ENCODE measurements around the gene CBX4. TPM values are rescaled to one million over a fixed set of nuclear protein-coding genes. Genes with fewer than 3 reads are reported as not detected.

The CBX4 gene
- total and polyA plus RNA-seq, 2 donors (not counting 1 experiment from before 2014, with no cell fraction given), result 5.4 to 13.4 TPM

- Histone ChIP-seq H3K4me1 (ENCODE audit: control insufficient read depth, extremely low read depth, insufficient read depth, low read length) (no peaks in the 10 kb centered on the region), H3K9ac (ENCODE audit: insufficient read depth, low read length) (no peak overlapping the region), H3K9me3 (ENCODE audit: control insufficient read depth, insufficient read depth, low read depth, low read length) (no peaks in the 10 kb centered on the region), H4K20me1 (ENCODE audit: control insufficient read depth, extremely low read depth, insufficient read depth, low read length) (no peaks in the 10 kb centered on the region), H3K27ac (ENCODE audit: insufficient read depth, low read length) (no peak overlapping the region), H2AFZ (ENCODE audit: low read length) (no peak overlapping the region), H3K36me3 (ENCODE audit: control insufficient read depth, insufficient read depth, low read length) (no peaks in the 10 kb centered on the region), H3K4me2 (ENCODE audit: extremely low read depth, insufficient read depth, low read length) (no peak overlapping the region), H3K4me3 (replicated peaks in 1 of 4; ENCODE audit: control extremely low read depth in 1 of 4, insufficient read depth in 1 of 4, low read depth in 3 of 4, low read length in 4 of 4) (no peak overlapping the region), H3K27me3 (ENCODE audit: control insufficient read depth, insufficient read depth, low read length) (peaks cover 28% of the 10 kb centered on the region), H3K79me2 (ENCODE audit: control insufficient read depth, insufficient read depth, low read length) (no peaks in the 10 kb centered on the region)
- DNase-seq (ENCODE audit: low read depth in 2 of 2), result no peak
- no peak for TF ChIP-seq EZH2 (IDR thresholded peaks at IDR 0.05; ENCODE audit: low read length, missing control alignments)
- no peak for TF ChIP-seq CTCF (conservative IDR thresholded peaks at IDR 0.05 in 1 of 2, IDR thresholded peaks at IDR 0.05 in 1 of 2; ENCODE audit: low read depth in 1 of 2, low read length in 2 of 2)
These were observed 24.9 kb upstream of the CBX4 start for GRCh38 chr17:79864147-79864546.

GRCh38 chr17:79862771-79863440 lies 23.7 kb upstream of the CBX4 start:
- Histone ChIP-seq H3K27me3 (ENCODE audit: control insufficient read depth, insufficient read depth, low read length) (peaks cover 27% of the 10 kb centered on the region), H3K36me3 (ENCODE audit: control insufficient read depth, insufficient read depth, low read length) (no peaks in the 10 kb centered on the region), H2AFZ (ENCODE audit: low read length) (no peak overlapping the region), H3K79me2 (ENCODE audit: control insufficient read depth, insufficient read depth, low read length) (no peaks in the 10 kb centered on the region), H3K4me1 (ENCODE audit: control insufficient read depth, extremely low read depth, insufficient read depth, low read length) (no peaks in the 10 kb centered on the region), H3K4me2 (ENCODE audit: extremely low read depth, insufficient read depth, low read length) (no peak overlapping the region), H3K9ac (ENCODE audit: insufficient read depth, low read length) (no peak overlapping the region), H4K20me1 (ENCODE audit: control insufficient read depth, extremely low read depth, insufficient read depth, low read length) (no peaks in the 10 kb centered on the region), H3K4me3 (replicated peaks in 1 of 4; ENCODE audit: control extremely low read depth in 1 of 4, insufficient read depth in 1 of 4, low read depth in 3 of 4, low read length in 4 of 4) (no peak overlapping the region), H3K9me3 (ENCODE audit: control insufficient read depth, insufficient read depth, low read depth, low read length) (no peaks in the 10 kb centered on the region), H3K27ac (ENCODE audit: insufficient read depth, low read length) (no peak overlapping the region)
- no peak for DNase-seq (ENCODE audit: low read depth in 2 of 2)
- no peak for TF ChIP-seq EZH2 (IDR thresholded peaks at IDR 0.05; ENCODE audit: low read length, missing control alignments)
- TF ChIP-seq CTCF (conservative IDR thresholded peaks at IDR 0.05 in 1 of 2, IDR thresholded peaks at IDR 0.05 in 1 of 2; ENCODE audit: low read depth in 1 of 2, low read length in 2 of 2), result no peak

GRCh38 chr17:79862238-79862637 lies 23.0 kb upstream of the CBX4 start:
- no peak overlapping the region for H3K4me2 ChIP-seq (ENCODE audit: extremely low read depth, insufficient read depth, low read length)
- no peak for DNase-seq (ENCODE audit: low read depth in 2 of 2)
- H3K4me3 ChIP-seq (replicated peaks in 1 of 4; ENCODE audit: control extremely low read depth in 1 of 4, insufficient read depth in 1 of 4, low read depth in 3 of 4, low read length in 4 of 4), result no peak overlapping the region
- H3K9ac ChIP-seq (ENCODE audit: insufficient read depth, low read length), result no peak overlapping the region
- H3K4me1 ChIP-seq (ENCODE audit: control insufficient read depth, extremely low read depth, insufficient read depth, low read length), result no peaks in the 10 kb centered on the region
- no peak overlapping the region for H3K27ac ChIP-seq (ENCODE audit: insufficient read depth, low read length)
- TF ChIP-seq CTCF (conservative IDR thresholded peaks at IDR 0.05 in 1 of 2, IDR thresholded peaks at IDR 0.05 in 1 of 2; ENCODE audit: low read depth in 1 of 2, low read length in 2 of 2) (no peak), EZH2 (IDR thresholded peaks at IDR 0.05; ENCODE audit: low read length, missing control alignments) (no peak)
- no peaks in the 10 kb centered on the region for H4K20me1 ChIP-seq (ENCODE audit: control insufficient read depth, extremely low read depth, insufficient read depth, low read length)
- peaks cover 27% of the 10 kb centered on the region for H3K27me3 ChIP-seq (ENCODE audit: control insufficient read depth, insufficient read depth, low read length)
- H3K79me2 ChIP-seq (ENCODE audit: control insufficient read depth, insufficient read depth, low read length), result no peaks in the 10 kb centered on the region
- H2AFZ ChIP-seq (ENCODE audit: low read length), result no peak overlapping the region
- H3K9me3 ChIP-seq (ENCODE audit: control insufficient read depth, insufficient read depth, low read depth, low read length), result no peaks in the 10 kb centered on the region
- H3K36me3 ChIP-seq (ENCODE audit: control insufficient read depth, insufficient read depth, low read length), result no peaks in the 10 kb centered on the region

Measured in fibroblast of lung (primary cell).